ENCODE data around the gene INPP1.
"Not testable (repeated sequence)": the region's sequence is repeated elsewhere in the genome, so short reads cannot be mapped to it uniquely, and the experiment has no call there.

Gene INPP1

GRCh38 chr2:190334479-190335224, 8.7 kb upstream of the INPP1 start:
- no peak for DNase-seq

- no peak for DNase-seq
Measured at GRCh38 chr2:190335225-190335559, 8.2 kb upstream of the INPP1 start.

GRCh38 chr2:190335584-190335983, 7.8 kb upstream of the INPP1 start:
- not testable (repeated sequence) for DNase-seq

GRCh38 chr2:190336420-190336819, 7.0 kb upstream of the INPP1 start:
- no peak for DNase-seq

- DNase-seq: no peak
Measured at GRCh38 chr2:190338453-190338852, 4.9 kb upstream of the INPP1 start.

- no peak for DNase-seq
Measured at GRCh38 chr2:190339394-190339793, 4.0 kb upstream of the INPP1 start.

- DNase-seq: no peak
Measured at GRCh38 chr2:190340369-190340768, 3.0 kb upstream of the INPP1 start.

GRCh38 chr2:190342611-190343010, 778 bp upstream of the INPP1 start:
- no peak for DNase-seq

GRCh38 chr2:190343089-190343535, 277 bp upstream of the INPP1 start:
- DNase-seq: no peak

GRCh38 chr2:190344276-190344827, 963 bp downstream of the INPP1 start:
- DNase-seq: no peak

- DNase-seq: no peak
Measured at GRCh38 chr2:190350371-190350770, 7.0 kb downstream of the INPP1 start.

- DNase-seq: no peak
Measured at GRCh38 chr2:190351955-190352354, 8.6 kb downstream of the INPP1 start.

GRCh38 chr2:190352668-190353536, 9.5 kb downstream of the INPP1 start:
- DNase-seq: no peak

GRCh38 chr2:190353537-190353899, 10.1 kb downstream of the INPP1 start:
- DNase-seq: no peak

GRCh38 chr2:190354003-190354690, 10.8 kb downstream of the INPP1 start:
- no peak for DNase-seq

GRCh38 chr2:190355968-190356644, 12.7 kb downstream of the INPP1 start:
- no peak for DNase-seq

- DNase-seq: no peak
Measured at GRCh38 chr2:190357600-190357999, 14.2 kb downstream of the INPP1 start.

GRCh38 chr2:190358655-190359448, 15.5 kb downstream of the INPP1 start:
- DNase-seq: not testable (repeated sequence)

- DNase-seq: no peak
Measured at GRCh38 chr2:190360561-190360960, 17.2 kb downstream of the INPP1 start.

GRCh38 chr2:190360965-190361364, 17.6 kb downstream of the INPP1 start:
- no peak for DNase-seq

GRCh38 chr2:190361572-190361971, 18.2 kb downstream of the INPP1 start:
- no peak for DNase-seq

- no peak for DNase-seq
Measured at GRCh38 chr2:190362894-190363293, 19.5 kb downstream of the INPP1 start.
